Measurements from ENCODE around the gene ANTXR1. TPM values are rescaled to one million over a fixed set of nuclear protein-coding genes. Genes with fewer than 3 reads are reported as not detected.

The ANTXR1 gene
- total RNA-seq, 4 donors from 2014 or later: 63.0 to 134 (median 113) TPM

GRCh38 chr2:68977453-68977852 lies 35.5 kb upstream of the ANTXR1 start:
- DNase-seq: no peak
- intact Hi-C loops (cut with DNase I; ENCODE audit: low total_unique reads): no loop called here
- TF ChIP-seq CTCF (IDR thresholded peaks at IDR 0.05) (no peak), POLR2A (IDR thresholded peaks at IDR 0.05) (no peak)
- no peak overlapping the region for H3K4me3 ChIP-seq
- no peaks in the 10 kb centered on the region for H3K4me1 ChIP-seq
- no peaks in the 10 kb centered on the region for H3K36me3 ChIP-seq
- no peak overlapping the region for H3K27ac ChIP-seq
- no peaks in the 10 kb centered on the region for H3K9me3 ChIP-seq
- no peaks in the 10 kb centered on the region for H3K27me3 ChIP-seq

GRCh38 chr2:68978098-68978497 lies 34.9 kb upstream of the ANTXR1 start:
- DNase-seq: no peak
- intact Hi-C loops (cut with DNase I; ENCODE audit: low total_unique reads): no loop called here
- TF ChIP-seq POLR2A (IDR thresholded peaks at IDR 0.05) (no peak), CTCF (IDR thresholded peaks at IDR 0.05) (no peak)
- H3K27me3 ChIP-seq: no peaks in the 10 kb centered on the region
- H3K4me3 ChIP-seq: no peak overlapping the region
- H3K4me1 ChIP-seq: no peaks in the 10 kb centered on the region
- no peaks in the 10 kb centered on the region for H3K36me3 ChIP-seq
- no peaks in the 10 kb centered on the region for H3K9me3 ChIP-seq
- no peak overlapping the region for H3K27ac ChIP-seq

GRCh38 chr2:68980956-68981355 lies 32.0 kb upstream of the ANTXR1 start:
- TF ChIP-seq CTCF (IDR thresholded peaks at IDR 0.05): no peak
- TF ChIP-seq POLR2A (IDR thresholded peaks at IDR 0.05): no peak
- DNase-seq: no peak
- no peaks in the 10 kb centered on the region for H3K4me1 ChIP-seq
- intact Hi-C loops (cut with DNase I; ENCODE audit: low total_unique reads): no loop called here
- no peaks in the 10 kb centered on the region for H3K27me3 ChIP-seq
- H3K9me3 ChIP-seq: no peaks in the 10 kb centered on the region
- no peaks in the 10 kb centered on the region for H3K36me3 ChIP-seq
- no peak overlapping the region for H3K4me3 ChIP-seq
- no peak overlapping the region for H3K27ac ChIP-seq

GRCh38 chr2:68987021-68987503 lies 25.9 kb upstream of the ANTXR1 start:
- Histone ChIP-seq H3K9me3 (no peaks in the 10 kb centered on the region), H3K36me3 (no peaks in the 10 kb centered on the region), H3K4me1 (no peaks in the 10 kb centered on the region), H3K27me3 (no peaks in the 10 kb centered on the region), H3K27ac (no peak overlapping the region), H3K4me3 (no peak overlapping the region)
- TF ChIP-seq CTCF (IDR thresholded peaks at IDR 0.05) (no peak), POLR2A (IDR thresholded peaks at IDR 0.05) (no peak)
- intact Hi-C loops (cut with DNase I; ENCODE audit: low total_unique reads): no loop called here
- DNase-seq: no peak

- no peak for DNase-seq
- TF ChIP-seq CTCF (IDR thresholded peaks at IDR 0.05): no peak
- no peak for TF ChIP-seq POLR2A (IDR thresholded peaks at IDR 0.05)
- Histone ChIP-seq H3K27me3 (no peaks in the 10 kb centered on the region), H3K9me3 (no peaks in the 10 kb centered on the region), H3K4me3 (no peak overlapping the region), H3K4me1 (no peaks in the 10 kb centered on the region), H3K36me3 (no peaks in the 10 kb centered on the region), H3K27ac (no peak overlapping the region)
- intact Hi-C loops (cut with DNase I; ENCODE audit: low total_unique reads): no loop called here
Observed at GRCh38 chr2:68989035-68989434, 23.9 kb upstream of the ANTXR1 start.

Measured in uterus (tissue), 4 donors.